ENCODE measurements around the gene MAEA.

MAEA gene

DNA sequence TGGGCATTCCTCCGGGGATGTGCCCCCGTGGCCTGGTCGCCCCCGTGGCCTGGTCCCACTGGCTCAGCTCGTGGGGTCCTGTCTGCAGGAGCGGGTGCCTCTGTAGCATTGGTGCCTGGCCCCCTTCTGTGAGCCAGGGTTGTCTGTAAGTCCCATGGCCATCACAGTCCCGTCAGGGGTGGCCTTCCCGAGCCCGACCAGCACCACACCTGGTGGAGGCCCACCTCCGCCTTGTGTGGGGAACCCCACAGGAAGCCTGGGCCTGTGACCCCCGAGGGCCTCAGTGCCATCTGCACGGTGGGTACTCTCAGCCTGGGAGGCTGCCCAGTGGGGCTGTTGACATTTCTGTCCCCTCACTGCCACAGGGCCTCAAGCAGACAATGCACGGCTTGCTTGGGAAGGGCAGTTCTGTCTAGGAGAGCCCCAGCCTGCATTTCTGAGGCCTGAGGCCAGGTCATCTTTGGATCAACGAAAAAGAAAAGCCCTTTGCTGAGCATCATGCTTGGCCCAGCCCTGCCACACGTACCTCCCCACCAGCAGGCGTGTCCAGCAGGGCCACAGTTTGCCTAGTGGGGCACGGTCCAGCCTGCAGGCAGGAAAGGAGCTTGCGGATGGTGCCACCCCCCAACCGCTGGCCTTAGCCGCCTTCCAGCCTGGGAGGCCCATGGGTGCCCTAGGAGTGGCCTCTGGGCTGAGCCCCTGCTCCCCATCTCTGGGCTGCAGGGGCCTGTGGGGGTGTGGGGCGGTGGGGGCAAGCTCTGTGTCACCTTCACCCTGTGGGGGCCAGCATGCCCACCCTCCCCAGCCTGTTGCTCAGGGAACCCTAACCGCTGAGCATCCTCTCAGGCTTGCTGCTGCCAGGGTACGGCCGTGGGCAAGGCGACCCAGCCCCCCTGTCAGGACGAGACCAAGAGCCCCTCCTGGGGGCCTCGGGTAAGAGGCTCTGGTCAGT lies 93.4 kb downstream of the MAEA start:
- DNase-seq = no peak

DNA sequence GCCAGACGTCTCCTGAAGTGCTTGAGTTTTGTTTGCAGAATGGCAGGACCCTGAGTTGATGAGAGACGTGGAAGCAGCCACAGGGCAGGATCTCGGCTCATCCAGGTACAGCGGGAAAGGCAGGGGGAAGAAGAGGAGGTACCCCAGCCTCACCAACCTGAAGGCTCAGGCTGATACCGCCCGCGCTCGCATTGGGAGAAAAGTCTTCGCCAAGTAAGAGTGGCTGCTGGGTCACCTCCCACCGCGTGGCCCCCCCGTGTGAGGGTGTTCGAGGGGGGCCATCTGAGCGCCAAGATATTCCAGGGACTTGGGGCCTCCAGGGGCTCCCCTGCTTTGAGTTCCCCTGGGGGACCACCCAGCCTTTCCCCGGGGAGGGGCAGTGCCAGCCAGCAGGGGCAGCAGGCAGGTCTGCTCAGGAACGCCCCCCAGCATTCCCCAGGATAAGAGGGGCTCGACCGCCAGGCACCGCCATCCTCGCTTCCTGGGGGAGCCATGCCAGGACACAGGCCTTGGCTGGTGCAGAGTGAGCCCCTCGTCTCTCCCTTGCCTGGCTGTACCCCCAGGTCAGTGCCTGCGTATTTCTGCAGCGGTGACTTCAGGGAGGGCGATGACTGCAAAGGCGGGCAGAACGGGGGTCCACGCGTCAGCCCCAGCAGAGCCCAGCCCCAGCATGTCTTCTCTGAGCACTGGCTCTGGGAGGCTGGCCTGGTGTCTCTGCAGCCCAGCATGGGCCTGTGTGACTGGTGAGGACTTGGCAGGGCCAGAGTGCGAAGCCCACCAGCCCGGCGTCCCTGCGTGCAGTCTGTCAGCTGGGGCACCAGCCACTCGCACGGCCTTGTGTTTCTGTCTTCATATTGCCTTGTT lies 94.3 kb downstream of the MAEA start:
- no peak for DNase-seq

DNA sequence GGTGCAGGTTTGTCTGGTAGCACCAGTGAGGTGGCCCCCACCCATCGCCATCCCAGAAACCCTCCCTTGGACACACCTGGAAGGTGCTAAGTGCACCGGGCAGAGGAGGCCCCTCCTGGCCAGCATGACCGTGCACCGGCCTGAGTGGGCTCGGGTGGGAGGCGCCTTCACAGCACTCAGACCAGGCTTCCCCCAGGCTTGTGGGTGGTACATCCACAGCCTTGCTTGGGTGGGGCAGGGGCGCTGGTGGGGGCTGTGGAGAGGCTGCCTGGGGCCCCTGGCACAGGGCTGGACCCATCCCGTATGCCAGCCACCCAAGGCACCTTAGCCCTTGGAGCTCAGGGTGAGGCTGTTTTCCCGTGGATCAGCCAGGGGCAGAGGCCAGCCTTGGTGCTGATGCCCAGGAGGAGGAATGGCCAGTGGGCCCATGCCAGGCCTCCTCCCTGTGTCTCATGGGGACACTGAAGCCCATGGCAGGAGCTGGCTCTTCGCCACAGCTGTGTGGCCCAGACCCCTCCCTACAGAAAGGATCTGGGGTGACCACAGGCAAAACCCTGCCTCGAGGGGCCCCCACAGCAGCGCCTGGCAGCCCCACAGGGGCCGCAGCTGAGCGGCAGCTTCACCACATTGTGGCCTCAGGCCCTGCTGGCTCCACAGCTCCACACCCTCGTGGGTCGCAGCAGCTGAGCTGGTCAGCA lies 95.1 kb downstream of the MAEA start:
- no peak for DNase-seq

DNA sequence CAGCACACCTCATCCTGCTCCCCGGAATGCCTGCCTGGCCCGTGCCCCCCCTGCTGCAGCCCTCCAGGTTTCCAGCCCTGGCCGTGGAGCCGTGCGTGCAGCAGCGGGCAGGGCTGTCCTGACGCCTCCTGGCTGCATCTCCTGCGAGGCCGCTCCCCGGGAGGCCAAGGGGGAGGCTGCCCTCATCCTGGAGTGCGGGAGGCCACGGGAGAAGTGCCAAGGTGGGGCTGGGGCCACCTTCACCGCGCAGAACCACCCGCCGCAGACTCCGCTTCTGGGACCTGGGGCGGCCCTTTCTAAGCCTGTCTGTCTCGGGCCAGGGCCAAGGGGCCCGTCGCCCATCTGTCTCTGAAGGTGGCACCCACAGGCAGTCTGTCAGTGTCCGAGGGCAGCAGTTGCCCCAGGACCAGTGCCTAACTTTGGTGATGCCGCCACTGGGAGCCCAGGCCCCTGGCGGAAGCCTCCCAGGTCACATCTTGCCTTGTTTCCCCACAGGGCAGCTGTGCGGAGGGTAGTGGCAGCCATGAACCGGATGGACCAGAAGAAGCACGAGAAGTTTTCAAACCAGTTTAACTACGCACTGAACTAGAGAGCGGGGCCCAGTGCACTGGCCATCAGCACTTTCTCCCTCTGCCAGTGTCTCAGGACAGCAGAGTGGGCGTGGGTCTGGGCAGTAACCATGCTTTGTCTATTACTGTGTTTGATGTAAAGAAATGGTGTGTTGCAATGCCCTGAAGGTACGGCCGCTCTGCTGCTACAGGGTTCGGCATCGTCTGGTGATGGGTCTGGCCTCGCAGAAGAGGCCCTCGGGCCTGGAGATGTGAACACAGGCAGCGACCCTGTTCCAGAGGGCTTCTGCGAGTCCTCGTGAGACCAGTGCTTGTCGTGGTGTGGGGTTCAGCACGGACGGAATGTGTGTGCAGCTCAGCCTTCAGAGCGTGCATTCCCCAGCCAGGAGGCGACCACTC lies 96.0 kb downstream of the MAEA start:
- no peak for DNase-seq

All from CD4-positive, alpha-beta T cell treated with Interleukin-4 for 4 hours (primary cell).